Breast epithelium (tissue), 4 donors: ENCODE data around the gene SLC6A18. TPM values are rescaled to one million over a fixed set of nuclear protein-coding genes. Genes with fewer than 3 reads are reported as not detected.

ENCODE experiments used
- DNase-seq, 2 donors: peaks; one replicate each; pipeline ENCODE4 v3.0.0-alpha.2; 2019; ENCODE audit warnings: low spot score in 2 of 2
- H3K27ac ChIP-seq, 2 donors: fragments of 200-600 bp; sonication (generic) in 1 of 2; one replicate each; pipeline ENCODE4 v1.5.1; 2016 to 2019; ENCODE audit warnings: mild to moderate bottlenecking in 1 of 2
- H3K27me3 ChIP-seq, 2 donors: fragments of 200-600 bp; sonication (generic) in 1 of 2; one replicate each; pipeline versions ENCODE4 v1.5.1 to v1.6.0; 2017 to 2019; ENCODE audit warnings: control low read depth in 1 of 2, mild to moderate bottlenecking in 1 of 2
- H3K36me3 ChIP-seq: fragments of 200-600 bp; one replicate; pipeline ENCODE4 v1.5.1; 2019
- H3K4me1 ChIP-seq, 2 donors: fragments of 200-600 bp; sonication (generic); one replicate each; pipeline ENCODE4 v1.5.1; 2016 to 2019; ENCODE audit warnings: control low read depth in 1 of 2
- H3K4me3 ChIP-seq, 3 donors: fragments of 200-600 bp; sonication (generic); 1 replicate in 2 of 3; 2 replicates in 1 of 3; pipeline ENCODE4 v1.5.1; 2016 to 2019; ENCODE audit warnings: mild to moderate bottlenecking in 3 of 3, moderate library complexity in 2 of 3
- H3K9me3 ChIP-seq, 2 donors: fragments of 200-600 bp; sonication (generic) in 1 of 2; one replicate each; pipeline ENCODE4 v1.5.1; 2016 to 2019; ENCODE audit warnings: control low read depth in 1 of 2
- CTCF ChIP-seq, 3 donors: fragments of 450-650 bp; IDR thresholded peaks; one replicate each; pipeline ENCODE4 v1.5.1; 2016 to 2017; ENCODE audit warnings: antibody characterized with exemption in 3 of 3, mild to moderate bottlenecking in 3 of 3, moderate library complexity in 3 of 3
- POLR2A ChIP-seq: fragments of 450-650 bp; IDR thresholded peaks from one replicate; pipeline ENCODE4 v1.6.1; 2016; ENCODE audit warnings: antibody characterized with exemption, mild to moderate bottlenecking, moderate library complexity
- POLR2AphosphoS5 ChIP-seq, 3 donors: sonication (generic); formaldehyde crosslinking; IDR thresholded peaks; one replicate each; pipeline ENCODE4 v1.6.1; 2017; ENCODE audit warnings: antibody characterized with exemption in 3 of 3
- intact Hi-C: fragments of 100-400 bp; cut with DNase I; formaldehyde crosslinking; loops from one replicate; pipeline ENCODE4 v1.15.1; 2023; ENCODE audit warnings: low total_unique reads
- total RNA-seq, 3 donors: library from RNA; depleted of rRNA; stranded (reverse); fragments of >200 nt; gene quantifications; one replicate each; pipeline ENCODE4 v1.1.0, GENCODE V29; 2016

The SLC6A18 gene
- not detected for total RNA-seq

GRCh38 chr5:1225081-1225480 is at the start of gene SLC6A18:
SLC6A18 (plus strand) TSS chr5:1225381; CDS start chr5:1225478, 97 bp downstream.
- TF ChIP-seq POLR2AphosphoS5 (IDR thresholded peaks at IDR 0.05) = no peak
- TF ChIP-seq CTCF (IDR thresholded peaks at IDR 0.05) = no peak
- TF ChIP-seq POLR2A = no peak
- Histone ChIP-seq H3K4me1 (no peaks in the 10 kb centered on the region), H3K27me3 (peaks cover 0 to 49% of the 10 kb centered on the region in 2 donors), H3K27ac (no peak within 1 kb of the TSS), H3K4me3 (no peak within 1 kb of the TSS), H3K9me3 (no peaks in the 10 kb centered on the region), H3K36me3 (no peaks in the 10 kb centered on the region)
- intact Hi-C loops = no loop called here
- DNase-seq = no peak

GRCh38 chr5:1175801-1176472 is 49.2 kb upstream of the SLC6A18 start:
- H3K9me3 ChIP-seq = no peaks in the 10 kb centered on the region
- intact Hi-C loops = no loop called here
- no peak for DNase-seq

GRCh38 chr5:1176473-1177391 is 48.4 kb upstream of the SLC6A18 start:
- H3K4me1 ChIP-seq = no peaks in the 10 kb centered on the region
- H3K4me3 ChIP-seq = no peak overlapping the region
- no peak for DNase-seq
- no peak overlapping the region for H3K27ac ChIP-seq
- no peaks in the 10 kb centered on the region for H3K36me3 ChIP-seq
- TF ChIP-seq POLR2A = no peak
- TF ChIP-seq CTCF (IDR thresholded peaks at IDR 0.05) = no peak
- TF ChIP-seq POLR2AphosphoS5 (IDR thresholded peaks at IDR 0.05) = no peak
- no peaks in the 10 kb centered on the region for H3K27me3 ChIP-seq
- intact Hi-C loops = no loop called here
- no peaks in the 10 kb centered on the region for H3K9me3 ChIP-seq

More at GRCh38 chr5:1175801-1176472, 49.2 kb upstream of the SLC6A18 start:
- no peaks in the 10 kb centered on the region for H3K4me1 ChIP-seq
- H3K36me3 ChIP-seq = no peaks in the 10 kb centered on the region
- H3K4me3 ChIP-seq = no peak overlapping the region
- no peaks in the 10 kb centered on the region for H3K27me3 ChIP-seq
- TF ChIP-seq POLR2A = no peak
- no peak for TF ChIP-seq CTCF (IDR thresholded peaks at IDR 0.05)
- no peak overlapping the region for H3K27ac ChIP-seq

- intact Hi-C loops = no loop called here
- Histone ChIP-seq H3K9me3 (no peaks in the 10 kb centered on the region), H3K27ac (no peak overlapping the region), H3K4me1 (no peaks in the 10 kb centered on the region), H3K4me3 (no peak overlapping the region), H3K27me3 (no peaks in the 10 kb centered on the region), H3K36me3 (no peaks in the 10 kb centered on the region)
- TF ChIP-seq POLR2AphosphoS5 (IDR thresholded peaks at IDR 0.05) (no peak), POLR2A (no peak), CTCF (IDR thresholded peaks at IDR 0.05) (no peak)
- no peak for DNase-seq
Observed at GRCh38 chr5:1177826-1178528, 47.2 kb upstream of the SLC6A18 start.
